Upper lobe of left lung (tissue), 6 donors: ENCODE data around the gene TRAPPC3L. TPM values are rescaled to one million over a fixed set of nuclear protein-coding genes. Genes with fewer than 3 reads are reported as not detected.
A peak's percentile ranks its signal among the peaks of the same experiment; 100 is the strongest.

Source experiments
- ATAC-seq, 2 donors: fragments of 200-7000 bp; cut with Tn5 transposase; one replicate each; pipeline ENCODE4 v1.9.1; 2022; ENCODE audit warnings: mild to moderate bottlenecking in 2 of 2, moderate library complexity in 2 of 2; ENCODE audit not compliant: low FRiP score in 2 of 2
- DNase-seq, 2 donors: peaks; one replicate each; pipeline ENCODE4 v3.0.0-alpha.2; 2019 to 2020
- H3K27ac ChIP-seq, 4 donors: fragments of 200-600 bp; sonication (generic); one replicate each; pipeline ENCODE4 v1.5.1; 2016 to 2019
- H3K27me3 ChIP-seq, 4 donors: fragments of 200-600 bp; sonication (generic); one replicate each; pipeline ENCODE4 v1.5.1; 2017 to 2019
- H3K36me3 ChIP-seq, 4 donors: fragments of 200-600 bp; sonication (generic); one replicate each; pipeline ENCODE4 v1.5.1; 2016 to 2019
- H3K4me1 ChIP-seq, 4 donors: fragments of 200-600 bp; sonication (generic); one replicate each; pipeline ENCODE4 v1.5.1; 2018 to 2019
- H3K4me3 ChIP-seq, 4 donors: fragments of 200-600 bp; sonication (generic); one replicate each; pipeline ENCODE4 v1.5.1; 2017 to 2019; ENCODE audit warnings: mild to moderate bottlenecking in 2 of 4, moderate library complexity in 1 of 4
- H3K9me3 ChIP-seq, 4 donors: fragments of 200-600 bp; sonication (generic); one replicate each; pipeline ENCODE4 v1.5.1; 2018 to 2019
- EP300 ChIP-seq, 4 donors: sonication (generic); formaldehyde crosslinking; IDR thresholded peaks; one replicate each; pipeline ENCODE4 v1.5.1; 2017; ENCODE audit warnings: antibody characterized with exemption in 4 of 4, control low read depth in 2 of 4
- POLR2A ChIP-seq, 4 donors: fragments of 450-650 bp; IDR thresholded peaks; one replicate each; pipeline ENCODE4 v1.5.1; 2016 to 2017; ENCODE audit warnings: antibody characterized with exemption in 4 of 4, mild to moderate bottlenecking in 2 of 4
- POLR2AphosphoS5 ChIP-seq, 2 donors: sonication (generic); formaldehyde crosslinking; IDR thresholded peaks; one replicate each; pipeline ENCODE4 v1.5.1; 2017; ENCODE audit warnings: antibody characterized with exemption in 2 of 2
- WGBS, 2 donors: methylation state at CpG; one replicate each; pipeline ENCODE4 v1.1.5; 2017 to 2018; 5-methylcytosine and 5-hydroxymethylcytosine counted together
- total RNA-seq, 6 donors: library from RNA; depleted of rRNA in 4 of 6; stranded (reverse); fragments of >200 nt in 4 of 6; gene quantifications; one replicate each; pipeline versions ENCODE4 v1.1.0 to v1.2.1, GENCODE V29; 2016 to 2021
- TF ChIP-seq, protein P1 (sequence below), 6 experiments: fragments of 450-650 bp in 4 of 6; fragments of 200-600 bp in 2 of 6; sonication (generic) in 2 of 6; IDR thresholded peaks; one replicate each; pipeline ENCODE4 v1.5.1; 2016 to 2019; ENCODE audit warnings: antibody characterized with exemption in 6 of 6
- donor health status: DM: no; HTN: no; CAD: no; lungs with moderate emphysema.
- donor health status: DM: no; HTN: yes; CAD: no; lungs with severe emphysema.

TRAPPC3L gene
- total RNA-seq, 6 donors from 2014 or later = 0.20 to 1.4 (median 0.29) TPM; not detected in 3

DNA sequence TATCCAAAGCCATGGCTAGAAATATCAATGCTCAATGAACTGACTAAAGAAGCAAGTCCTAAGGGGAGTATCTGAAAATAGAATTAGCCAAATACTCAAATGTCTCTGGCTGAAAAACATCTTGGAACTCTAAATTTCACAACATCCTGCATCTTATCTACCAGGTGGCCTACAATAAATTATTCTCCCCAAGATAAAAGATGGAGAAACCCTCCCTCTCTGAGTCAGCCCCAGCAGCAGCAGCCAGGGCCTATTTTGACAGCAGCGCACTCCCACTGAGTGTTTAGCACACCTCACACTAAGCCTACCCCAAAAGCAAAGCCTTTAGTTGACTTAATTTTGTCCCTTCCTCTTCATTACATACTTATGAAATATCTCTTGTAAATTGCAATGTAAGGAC, 78.4 kb downstream of the TRAPPC3L start:
- WGBS, 2 donors = 95 to 100% methylated on average over 1 of the region's 1 CpG
- TF ChIP-seq EP300 (IDR thresholded peaks at IDR 0.05) (no peak), POLR2AphosphoS5 (IDR thresholded peaks at IDR 0.05) (no peak), POLR2A (IDR thresholded peaks at IDR 0.05) (no peak)
- TF ChIP-seq, protein P1, sequence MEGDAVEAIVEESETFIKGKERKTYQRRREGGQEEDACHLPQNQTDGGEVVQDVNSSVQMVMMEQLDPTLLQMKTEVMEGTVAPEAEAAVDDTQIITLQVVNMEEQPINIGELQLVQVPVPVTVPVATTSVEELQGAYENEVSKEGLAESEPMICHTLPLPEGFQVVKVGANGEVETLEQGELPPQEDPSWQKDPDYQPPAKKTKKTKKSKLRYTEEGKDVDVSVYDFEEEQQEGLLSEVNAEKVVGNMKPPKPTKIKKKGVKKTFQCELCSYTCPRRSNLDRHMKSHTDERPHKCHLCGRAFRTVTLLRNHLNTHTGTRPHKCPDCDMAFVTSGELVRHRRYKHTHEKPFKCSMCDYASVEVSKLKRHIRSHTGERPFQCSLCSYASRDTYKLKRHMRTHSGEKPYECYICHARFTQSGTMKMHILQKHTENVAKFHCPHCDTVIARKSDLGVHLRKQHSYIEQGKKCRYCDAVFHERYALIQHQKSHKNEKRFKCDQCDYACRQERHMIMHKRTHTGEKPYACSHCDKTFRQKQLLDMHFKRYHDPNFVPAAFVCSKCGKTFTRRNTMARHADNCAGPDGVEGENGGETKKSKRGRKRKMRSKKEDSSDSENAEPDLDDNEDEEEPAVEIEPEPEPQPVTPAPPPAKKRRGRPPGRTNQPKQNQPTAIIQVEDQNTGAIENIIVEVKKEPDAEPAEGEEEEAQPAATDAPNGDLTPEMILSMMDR (IDR thresholded peaks at IDR 0.05) = no peak
- no peak for ATAC-seq
- Histone ChIP-seq H3K36me3 (no peaks in the 10 kb centered on the region), H3K4me1 (peaks cover 6 to 11% (median 8%) of the 10 kb centered on the region in 4 donors), H3K27me3 (no peaks in the 10 kb centered on the region), H3K9me3 (no peaks in the 10 kb centered on the region), H3K4me3 (no peak overlapping the region), H3K27ac (no peak overlapping the region)
- no peak for DNase-seq

DNA sequence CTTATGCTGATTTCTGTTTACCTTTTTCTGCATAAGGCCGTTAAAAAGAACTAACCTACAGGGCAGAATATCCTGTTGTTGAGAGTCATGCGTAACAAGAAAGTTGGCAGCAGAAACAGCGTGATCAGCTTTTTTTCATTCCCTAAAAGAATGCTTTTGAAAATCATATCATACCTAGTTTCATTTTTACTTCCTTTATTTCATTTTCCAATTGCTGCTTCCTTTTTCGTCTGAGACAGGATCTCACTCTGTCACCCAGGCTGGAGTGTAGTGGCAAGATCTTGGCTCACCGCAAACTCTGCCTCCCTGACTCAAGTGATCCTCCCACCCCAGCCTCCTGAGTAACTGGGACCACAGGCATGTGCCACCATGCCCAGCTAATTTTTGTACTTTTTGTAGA, 80.2 kb downstream of the TRAPPC3L start:
- Histone ChIP-seq H3K27me3 (no peaks in the 10 kb centered on the region), H3K27ac (peak overlapping the region in 1 of 4 donors; percentile 36), H3K36me3 (no peaks in the 10 kb centered on the region), H3K4me1 (peaks cover 11 to 15% (median 15%) of the 10 kb centered on the region in 4 donors), H3K9me3 (no peaks in the 10 kb centered on the region), H3K4me3 (no peak overlapping the region)
- DNase-seq = peak in 1 of 2 donors; percentile 31
- ATAC-seq = peak in 1 of 2 donors; percentile 57
- 35 to 45% methylated on average over 5 of the region's 5 CpGs for WGBS, 2 donors
- no peak for TF ChIP-seq POLR2A (IDR thresholded peaks at IDR 0.05)
- TF ChIP-seq, protein P1 (IDR thresholded peaks at IDR 0.05) = no peak
- no peak for TF ChIP-seq POLR2AphosphoS5 (IDR thresholded peaks at IDR 0.05)
- no peak for TF ChIP-seq EP300 (IDR thresholded peaks at IDR 0.05)

DNA sequence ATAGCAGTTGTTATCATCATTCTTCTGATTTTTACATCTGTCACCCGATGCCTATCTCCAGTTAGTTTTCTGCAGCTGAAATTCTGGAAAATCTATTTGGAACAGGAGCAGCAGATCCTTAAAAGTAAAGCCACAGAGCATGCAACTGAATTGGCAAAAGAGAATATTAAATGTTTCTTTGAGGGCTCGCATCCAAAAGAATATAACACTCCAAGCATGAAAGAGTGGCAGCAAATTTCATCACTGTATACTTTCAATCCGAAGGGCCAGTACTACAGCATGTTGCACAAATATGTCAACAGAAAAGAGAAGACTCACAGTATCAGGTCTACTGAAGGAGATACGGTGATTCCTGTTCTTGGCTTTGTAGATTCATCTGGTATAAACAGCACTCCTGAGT, 82.2 kb downstream of the TRAPPC3L start:
- Histone ChIP-seq H3K4me3 (no peak overlapping the region), H3K27me3 (no peaks in the 10 kb centered on the region), H3K4me1 (peaks cover 11 to 15% (median 15%) of the 10 kb centered on the region in 4 donors), H3K27ac (no peak overlapping the region), H3K36me3 (no peaks in the 10 kb centered on the region), H3K9me3 (no peaks in the 10 kb centered on the region)
- WGBS, 2 donors = 71% methylated on average over 4 of the region's 4 CpGs
- TF ChIP-seq, protein P1 (IDR thresholded peaks at IDR 0.05) = no peak
- no peak for TF ChIP-seq POLR2AphosphoS5 (IDR thresholded peaks at IDR 0.05)
- no peak for TF ChIP-seq POLR2A (IDR thresholded peaks at IDR 0.05)
- TF ChIP-seq EP300 (IDR thresholded peaks at IDR 0.05) = no peak
- DNase-seq (no peak), ATAC-seq (no peak)

DNA sequence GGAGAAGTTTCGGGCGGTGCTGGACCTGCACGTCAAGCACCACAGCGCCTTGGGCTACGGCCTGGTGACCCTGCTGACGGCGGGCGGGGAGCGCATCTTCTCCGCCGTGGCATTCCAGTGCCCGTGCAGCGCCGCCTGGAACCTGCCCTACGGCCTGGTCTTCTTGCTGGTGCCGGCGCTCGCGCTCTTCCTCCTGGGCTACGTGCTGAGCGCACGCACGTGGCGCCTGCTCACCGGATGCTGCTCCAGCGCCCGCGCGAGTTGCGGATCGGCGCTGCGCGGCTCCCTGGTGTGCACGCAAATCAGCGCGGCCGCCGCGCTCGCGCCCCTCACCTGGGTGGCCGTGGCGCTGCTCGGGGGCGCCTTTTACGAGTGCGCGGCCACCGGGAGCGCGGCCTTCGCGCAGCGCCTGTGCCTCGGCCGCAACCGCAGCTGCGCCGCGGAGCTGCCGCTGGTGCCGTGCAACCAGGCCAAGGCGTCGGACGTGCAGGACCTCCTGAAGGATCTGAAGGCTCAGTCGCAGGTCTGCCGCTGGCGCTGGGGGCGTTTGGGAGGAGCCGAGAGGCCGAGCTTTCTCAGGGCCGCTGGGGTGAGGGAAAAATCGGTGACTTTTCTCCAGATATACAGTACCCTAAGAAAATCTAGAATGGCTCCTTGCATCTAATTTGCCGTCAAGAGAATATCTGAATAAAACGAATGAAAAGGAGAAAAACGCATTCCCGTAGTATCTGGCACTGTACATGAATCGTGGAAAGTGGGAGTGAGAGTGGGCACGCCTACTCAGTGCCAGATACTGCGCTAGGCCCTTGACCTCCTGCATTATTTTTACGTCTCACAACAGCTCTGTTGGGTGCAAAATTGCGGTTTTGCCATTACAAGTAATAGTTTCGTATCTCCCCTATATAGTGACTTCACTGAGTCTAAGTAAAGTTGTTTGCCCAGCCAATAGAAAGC, 83.3 kb downstream of the TRAPPC3L start:
- peak; percentile 71 to 87 for ATAC-seq
- H3K27ac ChIP-seq = peak overlapping the region in 3 of 4 donors; percentile 30 to 58 (median 57)
- peak overlapping the region; percentile 12 to 61 (median 49) for H3K4me3 ChIP-seq
- no peaks in the 10 kb centered on the region for H3K9me3 ChIP-seq
- no peaks in the 10 kb centered on the region for H3K27me3 ChIP-seq
- TF ChIP-seq, protein P1 (IDR thresholded peaks at IDR 0.05) = no peak
- TF ChIP-seq POLR2AphosphoS5 (IDR thresholded peaks at IDR 0.05) (no peak), EP300 (IDR thresholded peaks at IDR 0.05) (no peak), POLR2A (IDR thresholded peaks at IDR 0.05) (peak in 1 of 4 donors; percentile 31)
- H3K36me3 ChIP-seq = no peaks in the 10 kb centered on the region
- peaks cover 11 to 19% (median 15%) of the 10 kb centered on the region in 4 donors for H3K4me1 ChIP-seq
- 14 to 34% methylated on average over 33 to 67 of the region's 84 CpGs for WGBS, 2 donors
- peak; percentile 57 to 91 for DNase-seq
